Measurements from ENCODE around the gene ZNF333. TPM values are rescaled to one million over a fixed set of nuclear protein-coding genes. Genes with fewer than 3 reads are reported as not detected.

Gene ZNF333
- total and polyA plus RNA-seq, 2 donors (not counting 3 experiments of a cell fraction or from before 2014, with no cell fraction given): 11.1 to 19.7 TPM

GRCh38 chr19:14769201-14769600 is 79.4 kb downstream of the ZNF333 start:
- BruUV-seq (replicated peaks): no TSS peak
- intact Hi-C loops (cut with micrococcal nuclease): no loop called here

More at GRCh38 chr19:14769201-14769600, 79.4 kb downstream of the ZNF333 start:
- DNase-seq (ENCODE audit: low read depth, low spot score) (no peak), FAIRE-seq (no peak)
- no peaks in the 10 kb centered on the region for H3K36me3 ChIP-seq (ENCODE audit: control insufficient read depth in 2 of 2, extremely low read depth in 1 of 2, insufficient read depth in 2 of 2, low read length in 2 of 2)
- H3K4me2 ChIP-seq (ENCODE audit: insufficient read depth, low read length): no peak overlapping the region
- H2AFZ ChIP-seq (ENCODE audit: low read depth, low read length): no peak overlapping the region
- no peaks in the 10 kb centered on the region for H3K9me3 ChIP-seq (replicated peaks; ENCODE audit: control insufficient read depth, insufficient read depth, low read length)
- TF ChIP-seq MAX (IDR thresholded peaks at IDR 0.05; ENCODE audit: insufficient read depth, insufficient read length) (no peak), MYC (IDR thresholded peaks at IDR 0.05; ENCODE audit: low read depth, low read length) (no peak), FOS (IDR thresholded peaks at IDR 0.05; ENCODE audit: borderline replicate concordance, insufficient read depth, low read length) (no peak), CTCF (IDR thresholded peaks at IDR 0.05; ENCODE audit: extremely low read depth in 1 of 2, insufficient read depth in 1 of 2, low read depth in 1 of 2, low read length in 2 of 2) (no peak), GATA2 (IDR thresholded peaks at IDR 0.05; ENCODE audit: insufficient read depth, insufficient read length, low read depth, low read length) (no peak), POLR2A (IDR thresholded peaks at IDR 0.05; ENCODE audit: low read depth, low read length) (no peak)
- no peaks in the 10 kb centered on the region for H3K9me1 ChIP-seq (replicated peaks; ENCODE audit: control insufficient read depth, extremely low read depth, insufficient read depth, low read length)
- ChIA-PET POLR2A (no interaction called here), CTCF (no interaction called here)
- H4K20me1 ChIP-seq (replicated peaks; ENCODE audit: control insufficient read depth, extremely low read depth, insufficient read depth, low read length): no peaks in the 10 kb centered on the region
- H3K27me3 ChIP-seq (ENCODE audit: control insufficient read depth in 2 of 2, insufficient read depth in 2 of 2, low read length in 2 of 2): no peaks in the 10 kb centered on the region
- dilution Hi-C loops (cut with MboI; ENCODE audit: extremely low pct_ligation_motif_present, low sequenced_read_pairs): no loop called here
- no peak overlapping the region for H3K4me3 ChIP-seq (replicated peaks in 1 of 3; ENCODE audit: insufficient read depth in 1 of 3, low read depth in 1 of 3, low read length in 3 of 3)
- no peaks in the 10 kb centered on the region for H3K79me2 ChIP-seq (ENCODE audit: control insufficient read depth, insufficient read depth, low read length)
- no peak overlapping the region for H3K27ac ChIP-seq (ENCODE audit: insufficient read depth, low read depth, low read length)
- no peak overlapping the region for H3K9ac ChIP-seq (replicated peaks; ENCODE audit: extremely low read depth, insufficient read depth, low read length)
- no peaks in the 10 kb centered on the region for H3K4me1 ChIP-seq (ENCODE audit: control insufficient read depth, extremely low read depth, insufficient read depth, low read length)
